GM12872 (cell line): Measurements from ENCODE around the gene RPS3.

Experiments used
- TF ChIP-seq, protein P1 (sequence below): IDR thresholded peaks from 3 replicates; pipeline ENCODE4 v1.5.1; 2011; ENCODE audit warnings: low read depth, mild to moderate bottlenecking, low read length, moderate library complexity; ENCODE audit not compliant: insufficient read depth

The RPS3 gene

DNA sequence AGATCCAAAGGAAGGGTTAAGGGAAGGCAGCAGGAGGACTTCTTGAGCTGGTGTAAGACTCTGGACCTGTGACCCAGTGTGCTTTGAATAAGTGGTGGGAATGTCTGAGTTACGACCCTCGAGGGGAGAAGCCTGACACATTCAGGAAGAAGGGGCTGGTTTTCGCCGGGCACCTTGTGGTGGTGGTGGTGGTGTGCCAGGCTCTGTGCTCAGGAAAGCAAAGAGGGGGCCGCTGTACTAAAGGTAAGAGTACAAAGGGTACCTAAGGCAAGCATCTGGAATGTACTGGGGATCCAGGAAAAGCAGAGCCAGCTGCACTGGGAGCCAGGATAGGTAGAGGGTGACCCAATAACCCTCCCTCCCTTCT is 27.4 kb downstream of the RPS3 start:
- TF ChIP-seq, protein P1, sequence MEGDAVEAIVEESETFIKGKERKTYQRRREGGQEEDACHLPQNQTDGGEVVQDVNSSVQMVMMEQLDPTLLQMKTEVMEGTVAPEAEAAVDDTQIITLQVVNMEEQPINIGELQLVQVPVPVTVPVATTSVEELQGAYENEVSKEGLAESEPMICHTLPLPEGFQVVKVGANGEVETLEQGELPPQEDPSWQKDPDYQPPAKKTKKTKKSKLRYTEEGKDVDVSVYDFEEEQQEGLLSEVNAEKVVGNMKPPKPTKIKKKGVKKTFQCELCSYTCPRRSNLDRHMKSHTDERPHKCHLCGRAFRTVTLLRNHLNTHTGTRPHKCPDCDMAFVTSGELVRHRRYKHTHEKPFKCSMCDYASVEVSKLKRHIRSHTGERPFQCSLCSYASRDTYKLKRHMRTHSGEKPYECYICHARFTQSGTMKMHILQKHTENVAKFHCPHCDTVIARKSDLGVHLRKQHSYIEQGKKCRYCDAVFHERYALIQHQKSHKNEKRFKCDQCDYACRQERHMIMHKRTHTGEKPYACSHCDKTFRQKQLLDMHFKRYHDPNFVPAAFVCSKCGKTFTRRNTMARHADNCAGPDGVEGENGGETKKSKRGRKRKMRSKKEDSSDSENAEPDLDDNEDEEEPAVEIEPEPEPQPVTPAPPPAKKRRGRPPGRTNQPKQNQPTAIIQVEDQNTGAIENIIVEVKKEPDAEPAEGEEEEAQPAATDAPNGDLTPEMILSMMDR = no peak

DNA sequence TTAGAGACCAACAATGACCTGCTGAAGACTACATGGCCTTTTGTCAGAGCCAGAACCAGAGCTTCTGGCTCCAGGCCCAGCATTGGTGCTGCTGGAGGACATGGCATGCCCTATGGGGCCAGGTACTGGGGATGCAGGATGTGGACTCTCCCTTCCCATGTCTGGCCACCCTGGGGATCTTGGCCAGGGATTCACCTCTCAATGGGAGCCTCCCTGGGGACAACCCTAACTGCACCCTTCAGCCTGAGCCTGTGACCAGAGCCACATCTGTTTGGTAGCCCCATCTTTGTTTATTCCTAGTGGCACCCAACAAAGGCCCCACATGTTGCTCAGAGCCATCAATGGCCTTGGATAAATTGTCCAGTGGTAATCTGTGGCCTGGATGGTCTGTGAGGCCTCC is 27.9 kb downstream of the RPS3 start:
- TF ChIP-seq, protein P1 = no peak

DNA sequence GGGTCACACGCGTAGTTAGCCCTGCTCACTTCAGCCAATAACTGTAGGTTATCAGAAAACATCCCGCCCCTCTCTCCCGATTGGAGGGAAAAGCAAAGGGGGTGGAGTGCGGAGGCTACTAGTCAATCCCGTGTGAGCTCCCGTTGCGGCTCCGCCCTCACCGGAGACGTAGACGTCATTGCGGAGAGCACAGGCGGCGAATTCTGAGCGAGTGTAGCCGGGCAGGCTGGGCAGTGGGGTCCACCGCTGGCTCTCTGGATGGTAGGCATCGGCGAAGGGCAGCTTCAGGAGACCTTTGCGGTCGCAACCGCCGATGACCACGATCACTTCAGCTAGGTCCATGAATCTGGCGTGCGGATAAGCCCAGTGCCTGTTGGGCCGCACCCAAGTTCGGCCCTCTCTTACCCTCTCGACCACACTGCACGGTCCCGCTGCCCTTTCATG is 29.0 kb downstream of the RPS3 start:
- TF ChIP-seq, protein P1 = no peak

DNA sequence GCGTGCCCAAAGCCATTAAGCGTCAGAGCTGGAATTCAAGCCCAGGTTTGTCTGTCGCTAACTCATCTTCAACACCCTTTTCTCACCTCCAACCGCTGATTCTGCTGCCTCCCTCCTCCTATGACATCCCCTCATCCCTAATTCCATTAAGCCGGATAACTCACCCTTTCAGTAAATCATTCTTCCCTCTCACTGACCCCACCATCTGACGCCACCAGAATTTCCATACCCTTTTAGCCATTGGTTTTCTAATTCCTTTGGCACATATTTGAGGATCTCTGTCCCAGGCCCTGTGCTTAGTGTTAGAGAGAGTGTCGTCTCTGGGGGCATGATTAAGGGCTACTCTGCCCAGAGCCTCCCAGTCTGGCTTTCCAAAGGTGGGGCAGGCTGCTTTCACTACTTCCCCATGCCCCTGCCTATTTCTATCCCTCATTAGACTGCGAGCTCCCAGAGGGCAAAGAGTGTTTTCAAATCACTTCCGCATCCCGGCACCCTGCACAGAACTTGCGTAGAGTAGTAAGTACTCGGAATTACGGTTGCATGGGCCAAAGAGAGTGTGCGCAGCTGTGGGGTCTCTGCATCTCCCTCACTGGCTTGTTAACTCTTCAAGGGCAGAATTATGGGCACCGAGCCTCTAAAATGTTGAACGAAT is 29.8 kb downstream of the RPS3 start:
- TF ChIP-seq, protein P1 = no peak

DNA sequence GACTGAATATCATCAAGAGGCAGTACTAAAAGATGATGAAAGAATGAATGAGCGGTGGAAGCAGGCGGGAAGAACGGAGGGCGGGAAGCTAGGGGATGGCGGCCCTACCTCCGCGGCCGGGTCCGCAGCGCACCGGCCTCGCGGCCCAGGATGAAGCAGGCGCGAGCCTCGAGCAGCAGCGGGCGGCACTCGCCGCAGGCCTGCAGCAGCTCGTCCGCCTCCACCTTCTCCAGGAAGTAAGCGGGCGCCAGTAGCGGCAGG is 30.3 kb downstream of the RPS3 start:
- TF ChIP-seq, protein P1 = no peak

DNA sequence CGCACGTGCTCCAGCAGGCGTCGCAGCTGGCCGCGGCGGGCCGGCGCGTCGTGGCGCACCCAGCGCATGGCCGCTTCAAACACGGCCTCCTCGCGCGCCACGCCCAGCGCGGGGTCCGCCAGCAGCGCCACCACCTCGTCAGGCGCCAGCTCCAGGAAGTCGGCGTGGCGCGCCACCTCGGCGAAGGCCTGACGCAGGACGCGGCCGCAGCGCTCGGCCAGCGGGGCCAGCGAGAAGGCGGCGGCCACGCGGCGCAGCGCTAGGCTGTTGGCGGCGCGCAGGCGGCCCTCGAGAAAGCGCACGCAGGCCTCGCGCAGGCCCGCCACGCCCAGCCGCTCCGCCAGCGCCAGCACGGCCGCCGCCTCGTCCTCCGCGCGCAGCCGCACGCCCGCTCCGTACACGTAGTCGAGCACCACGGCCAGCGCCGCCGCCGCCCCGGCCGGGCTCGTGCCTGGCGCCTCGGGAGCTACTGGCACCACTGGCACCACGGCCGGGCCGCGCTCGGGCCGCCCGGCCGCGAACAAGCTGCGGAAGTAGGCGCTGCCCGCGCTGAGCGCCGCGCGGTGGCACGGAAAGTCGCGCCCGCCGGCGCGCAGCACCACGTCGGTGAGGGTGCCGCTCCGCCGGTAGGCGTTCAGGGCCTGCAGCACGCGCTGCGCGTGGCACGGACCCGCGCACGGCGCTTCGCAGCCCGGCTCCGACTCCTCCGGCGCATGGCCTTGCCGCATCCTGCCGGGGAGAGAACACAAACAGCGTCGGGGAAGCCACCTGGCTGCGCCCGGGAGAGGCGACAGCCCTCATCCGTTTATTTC is 30.8 kb downstream of the RPS3 start:
- TF ChIP-seq, protein P1 = no peak

DNA sequence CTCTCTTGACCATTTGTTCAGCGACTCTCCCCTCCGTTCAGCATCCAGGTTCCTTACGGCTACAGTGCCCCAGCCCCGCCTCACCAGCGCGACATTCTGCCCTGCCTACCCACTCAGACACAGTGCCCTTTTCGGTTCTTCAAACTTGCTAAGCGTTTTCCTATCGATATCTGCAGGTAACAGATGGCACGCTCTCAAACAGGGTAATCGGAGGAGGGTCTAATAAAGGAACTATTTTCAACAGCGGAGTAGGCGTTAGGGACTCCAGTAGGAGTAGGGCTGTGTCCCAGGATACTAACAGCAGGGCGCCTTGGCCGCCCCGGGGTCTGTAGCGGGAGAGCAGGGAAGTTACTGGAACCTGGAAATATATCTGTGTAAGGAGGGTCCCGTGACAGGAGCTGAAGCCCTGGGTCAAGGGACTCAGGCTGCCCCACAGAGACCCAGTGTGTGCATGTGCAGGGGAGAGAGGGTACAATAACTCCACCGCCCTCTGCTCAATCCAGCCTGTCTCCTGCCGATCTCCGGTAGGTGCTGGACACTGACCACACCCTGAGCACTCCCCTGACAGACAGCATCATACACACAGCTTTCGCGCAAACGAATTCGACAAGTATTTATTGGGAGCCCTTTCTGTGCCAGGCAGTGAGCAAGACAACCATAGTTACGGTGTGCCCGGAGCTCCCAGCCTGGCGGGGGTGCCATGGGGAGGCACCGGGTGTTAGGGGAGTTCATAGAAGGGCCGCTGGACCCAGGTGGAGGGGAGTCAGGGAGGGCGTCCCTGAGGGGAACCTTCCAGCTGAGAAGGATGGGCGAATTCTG is 31.6 kb downstream of the RPS3 start:
- TF ChIP-seq, protein P1 = no peak
